Measurements from ENCODE around the gene SLC40A1. TPM values are rescaled to one million over a fixed set of nuclear protein-coding genes. Genes with fewer than 3 reads are reported as not detected.
A peak's percentile ranks its signal among the peaks of the same experiment; 100 is the strongest.

SLC40A1 gene
- total RNA-seq, 1 donor, result 19.7 TPM

- TF ChIP-seq CTCF (IDR thresholded peaks at IDR 0.05; ENCODE audit: insufficient read depth, low read length), result no peak
- H3K4me3 ChIP-seq (ENCODE audit: low read depth, low read length), result no peak overlapping the region
- no peak for DNase-seq (ENCODE audit: low read depth)
Measured at GRCh38 chr2:189558516-189559272, 21.9 kb downstream of the SLC40A1 start.

- DNase-seq (ENCODE audit: low read depth), result no peak
Measured at GRCh38 chr2:189557373-189557772, 23.2 kb downstream of the SLC40A1 start.

DNA sequence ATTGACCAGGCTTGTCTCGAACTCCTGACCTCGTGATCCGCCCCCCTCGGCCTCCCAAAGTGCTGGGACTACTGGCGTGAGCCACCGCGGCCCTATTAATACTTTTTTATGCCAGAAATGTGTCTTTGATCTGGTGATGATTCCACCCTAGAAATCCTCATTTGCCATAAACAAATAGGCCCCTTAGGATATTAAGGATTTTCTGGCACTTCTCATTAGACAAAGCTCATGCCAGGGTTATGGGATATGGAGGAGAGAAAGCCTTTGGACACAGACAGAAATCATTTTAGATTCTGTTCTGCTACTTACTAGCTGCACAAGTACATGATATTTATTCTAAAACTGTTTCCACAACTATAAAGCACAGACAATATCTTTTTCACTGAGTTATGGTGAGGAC lies 24.1 kb downstream of the SLC40A1 start:
- TF ChIP-seq CTCF (IDR thresholded peaks at IDR 0.05; ENCODE audit: insufficient read depth, low read length), result no peak
- no peak for DNase-seq (ENCODE audit: low read depth)
- H3K4me3 ChIP-seq (ENCODE audit: low read depth, low read length), result no peak overlapping the region

More at GRCh38 chr2:189557373-189557772, 23.2 kb downstream of the SLC40A1 start:
- no peak overlapping the region for H3K4me3 ChIP-seq (ENCODE audit: low read depth, low read length)
- TF ChIP-seq CTCF (IDR thresholded peaks at IDR 0.05; ENCODE audit: insufficient read depth, low read length), result no peak

DNA sequence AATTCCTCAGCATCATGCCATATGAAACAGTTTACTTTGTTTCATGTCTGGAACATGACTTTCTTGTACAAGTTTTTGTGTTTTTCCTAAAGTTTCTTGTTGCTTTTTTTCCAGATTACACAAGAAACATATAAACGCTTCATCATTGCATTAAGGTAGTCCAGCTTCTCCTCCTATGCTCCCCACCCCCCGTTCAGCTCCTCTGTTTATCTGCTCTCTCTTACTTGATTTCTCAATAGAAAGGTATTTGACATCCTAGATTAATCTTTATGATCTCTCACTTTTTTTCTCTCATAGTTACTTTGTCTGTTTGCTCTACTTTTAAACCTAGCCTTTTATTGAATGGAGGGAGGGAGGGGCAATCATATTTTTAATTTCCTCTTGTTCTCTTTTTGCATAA lies 25.4 kb downstream of the SLC40A1 start:
- peak; percentile 57 for DNase-seq (ENCODE audit: low read depth)
- no peak for TF ChIP-seq CTCF (IDR thresholded peaks at IDR 0.05; ENCODE audit: insufficient read depth, low read length)
- H3K4me3 ChIP-seq (ENCODE audit: low read depth, low read length), result no peak overlapping the region

- TF ChIP-seq CTCF (IDR thresholded peaks at IDR 0.05; ENCODE audit: insufficient read depth, low read length), result no peak
- no peak for DNase-seq (ENCODE audit: low read depth)
- H3K4me3 ChIP-seq (ENCODE audit: low read depth, low read length), result no peak overlapping the region
Measured at GRCh38 chr2:189553504-189554088, 27.0 kb downstream of the SLC40A1 start.

DNA sequence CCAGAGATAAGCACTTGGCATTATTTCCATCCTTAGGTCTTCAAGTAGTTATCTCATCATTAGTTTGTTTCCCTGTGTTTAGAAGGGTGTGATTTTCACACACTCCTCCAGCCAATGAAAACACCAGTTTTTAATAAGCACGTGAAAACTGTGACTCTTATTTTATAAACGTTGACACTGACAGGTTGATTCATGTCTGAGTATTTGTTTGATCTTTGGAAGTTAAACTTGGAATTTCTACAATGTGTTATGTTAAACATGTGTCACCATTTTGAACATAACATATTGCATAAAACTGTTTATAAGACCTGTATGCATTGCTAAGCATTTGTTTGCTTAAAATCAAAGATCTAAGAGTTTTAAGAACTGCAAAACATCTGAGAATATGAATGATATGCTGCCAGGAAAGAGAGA lies 27.6 kb downstream of the SLC40A1 start:
- no peak overlapping the region for H3K4me3 ChIP-seq (ENCODE audit: low read depth, low read length)
- no peak for TF ChIP-seq CTCF (IDR thresholded peaks at IDR 0.05; ENCODE audit: insufficient read depth, low read length)
- DNase-seq (ENCODE audit: low read depth), result peak; percentile 65

Data from fibroblast of the aortic adventitia (primary cell).